Measurements from ENCODE around the gene CDH2.

- TF ChIP-seq EP300 (IDR thresholded peaks at IDR 0.05) = no peak
- no peak for TF ChIP-seq CTCF (IDR thresholded peaks at IDR 0.05)
- no peak for TF ChIP-seq POLR2AphosphoS5 (IDR thresholded peaks at IDR 0.05)
- TF ChIP-seq POLR2A (IDR thresholded peaks at IDR 0.05) = no peak
Measured at GRCh38 chr18:27921392-27921791, 255.5 kb downstream of the CDH2 start.

Data from suprapubic skin (tissue), 4 donors.